Stimulated activated CD4-positive, alpha-beta T cell treated with anti-CD3 and anti-CD28 coated beads, TNF-alpha, amount 100 ng/mL, for 48 hours (primary cell): ENCODE results near the gene MVP.
A peak's percentile ranks its signal among the peaks of the same experiment; 100 is the strongest.
"Not testable (repeated sequence)": the region's sequence is repeated elsewhere in the genome, so short reads cannot be mapped to it uniquely, and the experiment has no call there.

Experiments used
- DNase-seq, 3 donors: peaks; one replicate each; pipeline ENCODE4 v3.0.0-alpha.2; 2020; ENCODE audit warnings: low read depth in 3 of 3

Gene MVP

GRCh38 chr16:29815032-29815721, 5.1 kb upstream of the MVP start:
- no peak for DNase-seq

- peak; percentile 95 to 97 (median 96) for DNase-seq
Observed at GRCh38 chr16:29815793-29816693, 4.2 kb upstream of the MVP start, which contains the start of gene PAGR1. Gene PAGR1, plus strand, starts transcription at chr16:29816152. Its CDS starts 374 bp downstream, at chr16:29816526.

GRCh38 chr16:29816694-29817441, 3.4 kb upstream of the MVP start:
- peak in 1 of 3 donors; percentile 70 for DNase-seq

GRCh38 chr16:29818082-29818481, 2.2 kb upstream of the MVP start:
- no peak for DNase-seq

- no peak for DNase-seq
Observed at GRCh38 chr16:29819506-29819905, 756 bp upstream of the MVP start.

- no peak for DNase-seq
Observed at GRCh38 chr16:29820730-29821642, 724 bp downstream of the MVP start.

- no peak for DNase-seq
Observed at GRCh38 chr16:29821643-29822115, 1.4 kb downstream of the MVP start.

GRCh38 chr16:29824589-29825144, 4.4 kb downstream of the MVP start:
- no peak for DNase-seq

GRCh38 chr16:29825145-29826044, 5.1 kb downstream of the MVP start:
- DNase-seq = no peak

- no peak for DNase-seq
Observed at GRCh38 chr16:29826342-29826695, 6.1 kb downstream of the MVP start.

GRCh38 chr16:29830774-29831173, 10.5 kb downstream of the MVP start:
- DNase-seq = no peak

GRCh38 chr16:29831490-29831889, 11.2 kb downstream of the MVP start:
- DNase-seq = no peak

GRCh38 chr16:29833219-29833618, 13.0 kb downstream of the MVP start:
- not testable (repeated sequence) for DNase-seq

- DNase-seq = no peak
Observed at GRCh38 chr16:29834079-29834478, 13.8 kb downstream of the MVP start.

- DNase-seq = no peak
Observed at GRCh38 chr16:29835926-29836325, 15.7 kb downstream of the MVP start.

- no peak for DNase-seq
Observed at GRCh38 chr16:29836623-29837022, 16.4 kb downstream of the MVP start.

- no peak for DNase-seq
Observed at GRCh38 chr16:29837841-29838240, 17.6 kb downstream of the MVP start.

GRCh38 chr16:29839822-29840221, 19.6 kb downstream of the MVP start:
- no peak for DNase-seq

GRCh38 chr16:29840240-29840639, 20.0 kb downstream of the MVP start:
- DNase-seq = no peak

GRCh38 chr16:29841631-29842030, 21.4 kb downstream of the MVP start:
- no peak for DNase-seq
